ENCODE measurements around the gene PMM2. TPM values are rescaled to one million over a fixed set of nuclear protein-coding genes. Genes with fewer than 3 reads are reported as not detected.

The PMM2 gene
- total RNA-seq, 4 donors from 2014 or later: 26.2 to 114 (median 58.5) TPM

DNA sequence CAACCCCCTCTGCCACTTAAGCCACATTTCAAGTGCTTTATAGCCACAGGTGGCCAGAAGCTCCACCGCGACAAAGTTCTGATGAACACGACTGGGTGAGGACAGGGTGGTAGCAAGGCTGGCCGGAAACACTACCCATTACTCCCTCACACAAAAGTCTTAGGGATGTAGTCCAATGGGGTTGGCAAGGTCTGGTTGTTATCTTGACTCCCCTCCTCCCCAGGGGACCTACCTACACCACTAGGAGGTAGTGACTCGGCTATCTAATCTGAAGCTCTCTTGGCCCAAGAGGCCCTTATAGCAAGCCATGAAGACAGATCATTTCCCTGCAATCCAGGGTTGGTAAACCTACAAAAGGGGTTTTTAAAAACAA is 92.9 kb downstream of the PMM2 start:
- in situ Hi-C loops (cut with MboI; ENCODE audit: low pct_ligation_motif_present in 1 of 4, low pct_unique_long_range_greater_than_20kb in 1 of 4, low sequenced_read_pairs in 3 of 4): loop anchor here in 2 of 4 donors (25.0 kb wide), 2 partner anchors 228 to 247 kb away; partner anchors contain the start of gene ABAT (in 1 of the 2)
- Histone ChIP-seq H3K9me3 (no peaks in the 10 kb centered on the region), H3K27ac (no peak overlapping the region), H3K36me3 (peaks cover 0 to 37% (median 15%) of the 10 kb centered on the region in 4 donors), H3K4me3 (no peak overlapping the region), H3K4me1 (peaks cover 9 to 14% (median 12%) of the 10 kb centered on the region in 4 donors), H3K27me3 (no peaks in the 10 kb centered on the region)
- DNase-seq: no peak
- WGBS, 2 donors (ENCODE audit: low coverage in 1 of 2): 80 to 91% methylated on average over 3 to 5 of the region's 5 CpGs
- intact Hi-C loops (cut with DNase I; ENCODE audit: low total_unique reads): no loop called here
- TF ChIP-seq POLR2AphosphoS5 (IDR thresholded peaks at IDR 0.05) (no peak), POLR2A (IDR thresholded peaks at IDR 0.05) (no peak), EP300 (IDR thresholded peaks at IDR 0.05; ENCODE audit: low read depth) (no peak)
- TF ChIP-seq, protein P1, sequence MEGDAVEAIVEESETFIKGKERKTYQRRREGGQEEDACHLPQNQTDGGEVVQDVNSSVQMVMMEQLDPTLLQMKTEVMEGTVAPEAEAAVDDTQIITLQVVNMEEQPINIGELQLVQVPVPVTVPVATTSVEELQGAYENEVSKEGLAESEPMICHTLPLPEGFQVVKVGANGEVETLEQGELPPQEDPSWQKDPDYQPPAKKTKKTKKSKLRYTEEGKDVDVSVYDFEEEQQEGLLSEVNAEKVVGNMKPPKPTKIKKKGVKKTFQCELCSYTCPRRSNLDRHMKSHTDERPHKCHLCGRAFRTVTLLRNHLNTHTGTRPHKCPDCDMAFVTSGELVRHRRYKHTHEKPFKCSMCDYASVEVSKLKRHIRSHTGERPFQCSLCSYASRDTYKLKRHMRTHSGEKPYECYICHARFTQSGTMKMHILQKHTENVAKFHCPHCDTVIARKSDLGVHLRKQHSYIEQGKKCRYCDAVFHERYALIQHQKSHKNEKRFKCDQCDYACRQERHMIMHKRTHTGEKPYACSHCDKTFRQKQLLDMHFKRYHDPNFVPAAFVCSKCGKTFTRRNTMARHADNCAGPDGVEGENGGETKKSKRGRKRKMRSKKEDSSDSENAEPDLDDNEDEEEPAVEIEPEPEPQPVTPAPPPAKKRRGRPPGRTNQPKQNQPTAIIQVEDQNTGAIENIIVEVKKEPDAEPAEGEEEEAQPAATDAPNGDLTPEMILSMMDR (IDR thresholded peaks at IDR 0.05): no peak

GRCh38 chr16:8892101-8892575 is 94.5 kb downstream of the PMM2 start:
- H3K36me3 ChIP-seq: peaks cover 0 to 53% (median 23%) of the 10 kb centered on the region in 4 donors

GRCh38 chr16:8893426-8893825 is 95.8 kb downstream of the PMM2 start:
- no peaks in the 10 kb centered on the region for H3K4me1 ChIP-seq
- H3K4me3 ChIP-seq: no peak overlapping the region
- H3K36me3 ChIP-seq: peaks cover 0 to 64% (median 29%) of the 10 kb centered on the region in 4 donors
- in situ Hi-C loops (cut with MboI; ENCODE audit: low pct_ligation_motif_present in 1 of 4, low pct_unique_long_range_greater_than_20kb in 1 of 4, low sequenced_read_pairs in 3 of 4): loop anchor here in 2 of 4 donors (25.0 kb wide), 2 partner anchors 231 to 244 kb away; partner anchors contain the start of gene ABAT (in 1 of the 2)
- DNase-seq: no peak
- no peaks in the 10 kb centered on the region for H3K9me3 ChIP-seq
- H3K27me3 ChIP-seq: no peaks in the 10 kb centered on the region
- 64 to 80% methylated on average over 3 to 9 of the region's 9 CpGs for WGBS, 2 donors (ENCODE audit: low coverage in 1 of 2)
- no peak overlapping the region for H3K27ac ChIP-seq
- no peak for TF ChIP-seq EP300 (IDR thresholded peaks at IDR 0.05; ENCODE audit: low read depth)
- TF ChIP-seq, protein P1 (IDR thresholded peaks at IDR 0.05): no peak
- no peak for TF ChIP-seq POLR2A (IDR thresholded peaks at IDR 0.05)
- no peak for TF ChIP-seq POLR2AphosphoS5 (IDR thresholded peaks at IDR 0.05)
- intact Hi-C loops (cut with DNase I; ENCODE audit: low total_unique reads): no loop called here

More at GRCh38 chr16:8892101-8892575, 94.5 kb downstream of the PMM2 start:
- Histone ChIP-seq H3K4me3 (no peak overlapping the region), H3K27me3 (no peaks in the 10 kb centered on the region), H3K9me3 (no peaks in the 10 kb centered on the region), H3K4me1 (peaks cover 0 to 3% (median 0%) of the 10 kb centered on the region in 4 donors), H3K27ac (no peak overlapping the region)
- 65 to 80% methylated on average over 1 to 16 of the region's 16 CpGs for WGBS, 2 donors (ENCODE audit: low coverage in 1 of 2)
- TF ChIP-seq EP300 (IDR thresholded peaks at IDR 0.05; ENCODE audit: low read depth): no peak
- TF ChIP-seq POLR2A (IDR thresholded peaks at IDR 0.05): no peak
- TF ChIP-seq POLR2AphosphoS5 (IDR thresholded peaks at IDR 0.05): no peak
- TF ChIP-seq, protein P1 (IDR thresholded peaks at IDR 0.05): no peak
- DNase-seq: no peak
- intact Hi-C loops (cut with DNase I; ENCODE audit: low total_unique reads) (no loop called here), in situ Hi-C loops (cut with MboI; ENCODE audit: low pct_ligation_motif_present in 1 of 4, low pct_unique_long_range_greater_than_20kb in 1 of 4, low sequenced_read_pairs in 3 of 4) (loop anchor here in 2 of 4 donors (25.0 kb wide), 2 partner anchors 230 to 245 kb away; partner anchors contain the start of gene ABAT (in 1 of the 2))

DNA sequence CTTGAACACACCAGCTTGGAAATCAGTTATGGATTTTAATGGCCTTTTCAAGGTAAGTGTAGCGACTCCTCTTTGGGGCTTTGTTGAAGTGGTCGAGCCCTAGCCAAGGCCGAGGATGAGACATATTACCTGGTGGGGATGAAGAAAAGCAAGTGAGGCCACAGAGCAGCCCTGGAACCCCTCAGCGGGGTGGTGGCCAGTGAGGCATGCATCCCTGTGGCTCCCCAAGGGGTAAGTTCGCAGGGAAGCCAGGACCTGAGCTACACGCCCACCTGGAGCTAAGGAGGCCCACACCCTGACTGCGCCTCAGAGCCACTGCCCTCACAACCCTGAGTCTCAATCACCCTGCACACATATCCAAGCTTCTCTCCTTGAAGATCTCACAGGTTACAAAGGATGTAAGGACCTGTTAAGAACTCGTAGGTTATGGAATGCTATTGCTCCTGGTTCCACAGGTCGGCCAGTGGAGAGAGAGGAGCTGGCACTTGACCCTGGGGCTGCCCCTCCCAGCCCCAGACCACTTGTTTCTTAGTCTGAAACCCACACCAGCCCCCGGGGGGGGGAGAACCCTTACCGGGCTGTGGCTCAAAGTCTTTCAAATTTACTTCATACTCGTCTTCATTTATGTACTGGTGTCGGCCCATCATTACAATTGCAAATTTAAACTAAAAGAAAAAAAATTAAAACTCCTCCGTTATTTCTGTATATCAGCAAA is 96.5 kb downstream of the PMM2 start:
- no peak overlapping the region for H3K27ac ChIP-seq
- TF ChIP-seq POLR2AphosphoS5 (IDR thresholded peaks at IDR 0.05) (no peak), POLR2A (IDR thresholded peaks at IDR 0.05) (no peak)
- intact Hi-C loops (cut with DNase I; ENCODE audit: low total_unique reads) (no loop called here), in situ Hi-C loops (cut with MboI; ENCODE audit: low pct_ligation_motif_present in 1 of 4, low pct_unique_long_range_greater_than_20kb in 1 of 4, low sequenced_read_pairs in 3 of 4) (loop anchor here in 2 of 4 donors (25.0 kb wide), 2 partner anchors 232 to 243 kb away; partner anchors contain the start of gene ABAT (in 1 of the 2))
- H3K4me3 ChIP-seq: no peak overlapping the region
- H3K36me3 ChIP-seq: peaks cover 0 to 71% (median 32%) of the 10 kb centered on the region in 4 donors
- no peaks in the 10 kb centered on the region for H3K4me1 ChIP-seq
- no peak for DNase-seq
- H3K27me3 ChIP-seq: no peaks in the 10 kb centered on the region
- H3K9me3 ChIP-seq: no peaks in the 10 kb centered on the region
- WGBS, 2 donors (ENCODE audit: low coverage in 1 of 2): 75 to 87% methylated on average over 10 to 12 of the region's 14 CpGs

Data from transverse colon (tissue), 4 donors.